HepG2 (cell line): ENCODE measurements around the gene GPN1. TPM values are rescaled to one million over a fixed set of nuclear protein-coding genes. Genes with fewer than 3 reads are reported as not detected.

Source experiments
- ATAC-seq: fragments of 200-7000 bp; cut with Tn5 transposase; 3 replicates; pipeline ENCODE4 v1.9.1; 2020; ENCODE audit warnings: mild to moderate bottlenecking, moderate library complexity
- BruUV-seq: library from RNA; stranded (reverse); fragments of 400-500 nt; replicated peaks from 2 replicates; lab custom pipeline; 2021; lab: Mats Ljungman, UMichigan
- CTCF ChIA-PET: fragments of 300-600 bp; formaldehyde crosslinking; extraction: SDS; loops from one replicate; lab custom pipeline; 2021; ENCODE audit warnings: low total read pairs, inconsistent platforms, low intra/inter-chr PET ratio; lab: Yijun Ruan, JAX
- POLR2A ChIA-PET: fragments of 350-600 bp; sonication (Branson Sonifier 250); formaldehyde crosslinking; loops from one replicate; lab custom pipeline; 2020; ENCODE audit warnings: antibody characterized with exemption, inconsistent platforms; lab: Yijun Ruan, JAX
- DNase-seq: peaks from one replicate; pipeline ENCODE4 v3.0.0-alpha.2; 2015; ENCODE audit warnings: low spot score
- FAIRE-seq: peaks from 3 replicates; lab custom pipeline; 2011; peaks lifted over from hg19 to GRCh38; lab: Jason Lieb, UNC
- H2AFZ ChIP-seq: one replicate; pipeline ENCODE4 v1.6.1; 2011; ENCODE audit warnings: low read length, inconsistent platforms
- H3K27ac ChIP-seq: fragments of 300-600 bp; 3 replicates; pipeline ENCODE4 v1.8.0; 2011; ENCODE audit warnings: mixed run types, mild to moderate bottlenecking, mixed read lengths, low read length, inconsistent platforms; ENCODE audit not compliant: insufficient read depth; ENCODE audit errors: extremely low read length
- H3K27me3 ChIP-seq, 2 experiments: fragments of 200-600 bp in 1 of 2; 2 replicates in 1 of 2; 3 replicates in 1 of 2; pipeline versions ENCODE4 v1.6.0 to v1.8.0; 2011; ENCODE audit warnings: low read length in 2 of 2, mild to moderate bottlenecking in 2 of 2, moderate library complexity in 2 of 2, inconsistent platforms in 1 of 2; ENCODE audit not compliant: insufficient read depth in 2 of 2, control insufficient read depth in 1 of 2
- H3K36me3 ChIP-seq, 2 experiments: fragments of 200-600 bp in 1 of 2; replicated peaks in 1 of 2; 2 replicates in 1 of 2; 3 replicates in 1 of 2; pipeline versions ENCODE4 v1.5.1 to v1.8.0; 2011; ENCODE audit warnings: low read length in 2 of 2, inconsistent platforms in 1 of 2; ENCODE audit not compliant: insufficient read depth in 2 of 2, control insufficient read depth in 1 of 2
- H3K4me1 ChIP-seq: 2 replicates; pipeline ENCODE4 v1.5.1; 2012; ENCODE audit warnings: low read length, inconsistent platforms; ENCODE audit not compliant: insufficient read depth
- H3K4me2 ChIP-seq: 2 replicates; pipeline ENCODE4 v1.6.0; 2011; ENCODE audit warnings: low read depth, low read length, inconsistent platforms
- H3K4me3 ChIP-seq, 3 experiments: fragments of 200-600 bp in 1 of 3; sonication (generic), shearing (Covaris generic) in 1 of 3; replicated peaks in 1 of 3; 2 replicates each; pipeline ENCODE4 v1.5.1; 2011 to 2016; ENCODE audit warnings: low read length in 3 of 3, inconsistent platforms in 2 of 3, low read depth in 2 of 3, mild to moderate bottlenecking in 2 of 3, control low read depth in 1 of 3, mixed read lengths in 1 of 3; ENCODE audit not compliant: insufficient read depth in 1 of 3
- H3K79me2 ChIP-seq: one replicate; pipeline ENCODE4 v1.6.1; 2011; ENCODE audit warnings: low read length, inconsistent platforms; ENCODE audit not compliant: insufficient read depth
- H3K9ac ChIP-seq: 2 replicates; pipeline ENCODE4 v1.6.0; 2011; ENCODE audit warnings: mild to moderate bottlenecking, low read depth, low read length, inconsistent platforms; ENCODE audit not compliant: insufficient read depth
- H3K9me3 ChIP-seq: 2 replicates; pipeline ENCODE4 v1.5.1; 2012; ENCODE audit warnings: mild to moderate bottlenecking, low read length
- H4K20me1 ChIP-seq: 2 replicates; pipeline ENCODE4 v1.6.0; 2011; ENCODE audit warnings: inconsistent platforms, mild to moderate bottlenecking, low read length, moderate library complexity; ENCODE audit not compliant: insufficient read depth
- ARHGAP35 ChIP-seq: sonication (generic); formaldehyde crosslinking; IDR thresholded peaks from 2 replicates; pipeline ENCODE4 v1.9.0; 2022; ENCODE audit warnings: mild to moderate bottlenecking, inconsistent platforms, moderate library complexity, missing genetic modification reagents, borderline replicate concordance
- CREB1 ChIP-seq, 2 experiments: fragments of 450-650 bp in 1 of 2; IDR thresholded peaks; 2 replicates each; pipeline ENCODE4 v1.6.1; 2016 to 2017; ENCODE audit warnings: control low read depth in 1 of 2, mild to moderate bottlenecking in 1 of 2, missing compliant biosample characterization in 1 of 2, missing genetic modification characterization in 1 of 2
- MAF1 ChIP-seq: sonication (generic); formaldehyde crosslinking; IDR thresholded peaks from 2 replicates; pipeline ENCODE4 v1.5.0; 2020; ENCODE audit warnings: missing genetic modification reagents, borderline replicate concordance
- MAFF ChIP-seq: IDR thresholded peaks from 2 replicates; pipeline ENCODE4 v1.6.1; 2011; ENCODE audit warnings: low read depth, low read length, improper control_type of control experiment
- MED8 ChIP-seq: sonication (generic); formaldehyde crosslinking; IDR thresholded peaks from 2 replicates; pipeline ENCODE4 v1.8.1; 2023; ENCODE audit warnings: mild to moderate bottlenecking, missing genetic modification reagents; ENCODE audit not compliant: insufficient replicate concordance
- MTERF4 ChIP-seq: sonication (generic); formaldehyde crosslinking; IDR thresholded peaks from 2 replicates; pipeline ENCODE4 v1.8.0; 2023; ENCODE audit warnings: mild to moderate bottlenecking, missing genetic modification reagents
- NCOA5 ChIP-seq: sonication (generic); formaldehyde crosslinking; IDR thresholded peaks from 2 replicates; pipeline ENCODE4 v1.4.0; 2020; ENCODE audit warnings: missing genetic modification reagents
- PLRG1 ChIP-seq: fragments of 450-650 bp; conservative IDR thresholded peaks from 2 replicates; pipeline ENCODE4 v1.6.1; 2016
- RELA ChIP-seq: sonication (generic); formaldehyde crosslinking; IDR thresholded peaks from 2 replicates; pipeline ENCODE4 v1.4.0; 2020; ENCODE audit warnings: missing genetic modification reagents
- SYNCRIP ChIP-seq: fragments of 200-400 bp; formaldehyde crosslinking; IDR thresholded peaks from 2 replicates; pipeline ENCODE4 v1.6.1; 2018; ENCODE audit warnings: mild to moderate bottlenecking, low read depth, low read length; ENCODE audit not compliant: insufficient read depth
- TEAD2 ChIP-seq: sonication (generic); formaldehyde crosslinking; IDR thresholded peaks from 2 replicates; pipeline ENCODE4 v1.9.0; 2021; ENCODE audit warnings: missing genetic modification reagents
- TRAFD1 ChIP-seq: sonication (generic); formaldehyde crosslinking; IDR thresholded peaks from 2 replicates; pipeline ENCODE4 v1.5.1; 2020; ENCODE audit warnings: missing genetic modification reagents, mild to moderate bottlenecking, borderline replicate concordance
- ZBTB20 ChIP-seq: sonication (generic); formaldehyde crosslinking; IDR thresholded peaks from 2 replicates; pipeline ENCODE4 v1.8.1; 2023; ENCODE audit warnings: missing genetic modification reagents, low read depth, mild to moderate bottlenecking, borderline replicate concordance
- ZNF550 ChIP-seq: sonication (generic); formaldehyde crosslinking; IDR thresholded peaks from 2 replicates; pipeline ENCODE4 v1.4.0; 2020; ENCODE audit warnings: mild to moderate bottlenecking, missing genetic modification reagents, borderline replicate concordance
- ZNF564 ChIP-seq: sonication (generic); formaldehyde crosslinking; IDR thresholded peaks from 2 replicates; pipeline ENCODE4 v1.8.1; 2023; ENCODE audit warnings: mild to moderate bottlenecking, missing genetic modification reagents
- ZNF614 ChIP-seq: IDR thresholded peaks from 2 replicates; pipeline ENCODE4 v1.6.1; 2018; ENCODE audit warnings: missing biosample characterization, missing genetic modification reagents, inconsistent platforms, borderline replicate concordance
- ZNF816 ChIP-seq: sonication (generic); formaldehyde crosslinking; IDR thresholded peaks from 2 replicates; pipeline ENCODE4 v1.8.0; 2022; ENCODE audit warnings: missing genetic modification reagents, mild to moderate bottlenecking, borderline replicate concordance
- WGBS: methylation state at CpG from one replicate; pipeline ENCODE4 v1.1.6; 2017; ENCODE audit warnings: low lambda C conversion rate; 5-methylcytosine and 5-hydroxymethylcytosine counted together
- in situ Hi-C: cut with HindIII; loops from 2 replicates; pipeline ENCODE4 v1.10.0; 2017; ENCODE audit warnings: low pct_unique_long_range_greater_than_20kb; ENCODE audit not compliant: extremely low pct_ligation_motif_present
- intact Hi-C: fragments of 100-400 bp; cut with micrococcal nuclease; formaldehyde crosslinking; loops from one replicate; pipeline ENCODE4 v1.10.0; 2022; ENCODE audit not compliant: unreplicated experiment
- polyA plus RNA-seq, 8 experiments: library from polyadenylated mRNA; depleted of rRNA in 3 of 8; stranded (reverse) in 7 of 8; unstranded in 1 of 8; fragments of >200 nt; fragmentation: Illumina TruSeq in 4 of 8; extraction: Trizol in 4 of 8; gene quantifications; 2 replicates each; pipeline versions ENCODE4 v1.2.1 to v1.2.3, GENCODE V29; 2011 to 2016; ENCODE audit warnings: low read depth in 4 of 8, missing spikeins in 1 of 8, mixed read lengths in 1 of 8; ENCODE audit not compliant: insufficient read depth in 1 of 8
- total RNA-seq, 5 experiments: library from RNA; depleted of rRNA; stranded (reverse); fragments of >200 nt; fragmentation: Illumina TruSeq; extraction: Trizol; gene quantifications; 2 replicates each; pipeline ENCODE4 v1.2.3, GENCODE V29; 2016; ENCODE audit warnings: low read depth in 1 of 5
- TF ChIP-seq, protein P1 (sequence below): sonication (generic); formaldehyde crosslinking; IDR thresholded peaks from 2 replicates; pipeline ENCODE4 v1.5.0; 2020; ENCODE audit warnings: mild to moderate bottlenecking, low read depth, missing genetic modification reagents, borderline replicate concordance
- TF ChIP-seq, protein P2 (sequence below): sonication (generic); formaldehyde crosslinking; IDR thresholded peaks from 2 replicates; pipeline ENCODE4 v1.8.1; 2023; ENCODE audit warnings: mild to moderate bottlenecking, missing genetic modification reagents

GPN1 gene
- total and polyA plus RNA-seq, 2 of the 13 experiments (the other 11 are each of a cell fraction or from before 2014, with no cell fraction given): 54.5 to 62.7 TPM

DNA sequence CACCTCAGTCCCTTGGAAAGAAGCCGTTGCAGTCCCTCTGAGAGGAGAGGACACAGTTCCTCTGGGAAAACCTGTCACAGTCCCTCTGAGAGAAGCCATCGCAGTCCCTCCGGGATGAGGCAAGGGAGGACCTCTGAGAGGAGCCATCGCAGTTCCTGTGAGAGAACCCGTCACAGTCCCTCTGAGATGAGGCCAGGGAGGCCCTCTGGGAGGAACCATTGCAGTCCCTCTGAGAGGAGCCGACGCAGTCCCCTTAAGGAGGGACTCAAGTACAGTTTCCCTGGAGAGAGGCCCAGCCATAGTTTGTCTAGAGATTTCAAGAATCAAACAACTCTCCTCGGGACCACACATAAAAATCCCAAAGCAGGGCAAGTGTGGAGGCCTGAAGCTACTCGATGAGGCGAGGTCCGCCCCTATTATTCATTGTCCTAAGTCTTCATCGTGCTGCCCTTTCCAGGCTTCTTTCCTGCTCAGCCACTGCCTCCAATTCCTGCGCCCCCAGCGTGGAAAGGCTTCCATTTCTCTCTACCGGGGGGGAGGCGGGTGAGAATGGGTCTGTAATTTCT, 46.6 kb upstream of the GPN1 start:
- BruUV-seq: TSS peak; percentile 82
- peaks cover 43% of the 10 kb centered on the region for H3K79me2 ChIP-seq
- H3K4me3 ChIP-seq: peak overlapping the region; percentile 45 to 87 (median 46); a peak in 5 of 6 replicates
- peak; percentile 4; the same call in 2 of the 3 replicates for ATAC-seq
- peaks cover 17% of the 10 kb centered on the region for H4K20me1 ChIP-seq
- POLR2A ChIA-PET: interaction anchor here (0.7 to 2.3 kb wide), 25 partner anchors 9 to 1338 kb away, joined by 3 to 25 read pairs (median 4); partner anchors contain the start of genes CCDC121, FNDC4, GPN1 and GTF3C2
- FAIRE-seq: no peak
- CTCF ChIA-PET: interaction anchor here (1.1 kb wide), 1 partner anchor 212 kb away, joined by 3 read pairs; the partner anchor contains the start of genes EIF2B4 and SNX17
- H3K4me1 ChIP-seq: peaks cover 49% of the 10 kb centered on the region
- WGBS: 90% methylated on average over 15 of the region's 16 CpGs
- peak overlapping the region; percentile 52 for H3K27ac ChIP-seq
- no peaks in the 10 kb centered on the region; a peak in 1 of 5 replicates for H3K27me3 ChIP-seq
- peak overlapping the region; percentile 4 for H2AFZ ChIP-seq
- peak overlapping the region; percentile 94 for H3K4me2 ChIP-seq
- no peaks in the 10 kb centered on the region; a peak in 1 of 5 replicates for H3K36me3 ChIP-seq
- peak overlapping the region; percentile 58 for H3K9ac ChIP-seq
- intact Hi-C loops (loop anchor here (5.0 kb wide), 1 partner anchor 85 kb away; the partner anchor contains the start of genes FNDC4 and GCKR), in situ Hi-C loops (no loop called here)
- H3K9me3 ChIP-seq: no peaks in the 10 kb centered on the region
- DNase-seq: no peak
- TF ChIP-seq ZBTB20 (no peak), MED8 (CRISPR knock-in tag) (no peak), MTERF4 (CRISPR knock-in tag) (no peak), ARHGAP35 (CRISPR knock-in tag) (peak; percentile 8; the same call in 1 of the 2 replicates), TRAFD1 (CRISPR knock-in tag) (no peak), CREB1 (IDR thresholded peaks at IDR 0.05) (no peak), CREB1 (CRISPR knock-in tag; IDR thresholded peaks at IDR 0.05) (no peak), ZNF816 (CRISPR knock-in tag) (0 out of 2 replicates have a peak, but pooled peaks have one; percentile 47), NCOA5 (CRISPR knock-in tag) (no peak), MAFF (no peak), ZNF564 (0 out of 2 replicates have a peak, but pooled peaks have one; percentile 19), RELA (CRISPR knock-in tag) (no peak), PLRG1 (no peak), MAF1 (no peak), TEAD2 (no peak), SYNCRIP (no peak), ZNF550 (CRISPR knock-in tag) (no peak), ZNF614 (CRISPR knock-in tag) (no peak)
- TF ChIP-seq, protein P1, sequence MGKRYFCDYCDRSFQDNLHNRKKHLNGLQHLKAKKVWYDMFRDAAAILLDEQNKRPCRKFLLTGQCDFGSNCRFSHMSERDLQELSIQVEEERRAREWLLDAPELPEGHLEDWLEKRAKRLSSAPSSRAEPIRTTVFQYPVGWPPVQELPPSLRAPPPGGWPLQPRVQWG: no peak
- TF ChIP-seq, protein P2, sequence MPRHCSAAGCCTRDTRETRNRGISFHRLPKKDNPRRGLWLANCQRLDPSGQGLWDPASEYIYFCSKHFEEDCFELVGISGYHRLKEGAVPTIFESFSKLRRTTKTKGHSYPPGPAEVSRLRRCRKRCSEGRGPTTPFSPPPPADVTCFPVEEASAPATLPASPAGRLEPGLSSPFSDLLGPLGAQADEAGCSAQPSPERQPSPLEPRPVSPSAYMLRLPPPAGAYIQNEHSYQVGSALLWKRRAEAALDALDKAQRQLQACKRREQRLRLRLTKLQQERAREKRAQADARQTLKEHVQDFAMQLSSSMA (CRISPR knock-in tag): peak; percentile 76; the same call in 1 of the 2 replicates
